HFF-Myc (cell line): ENCODE measurements around the gene ABCC6.
"Not testable (repeated sequence)": the region's sequence is repeated elsewhere in the genome, so short reads cannot be mapped to it uniquely, and the experiment has no call there.

Experiments
- DNase-seq: peaks from one replicate; pipeline ENCODE4 v3.0.0-alpha.2; 2011; ENCODE audit warnings: low read depth; ENCODE audit errors: extremely low read depth
- H3K4me3 ChIP-seq: replicated peaks from 2 replicates; pipeline ENCODE4 v1.5.1; 2011; ENCODE audit warnings: low read depth, mild to moderate bottlenecking, control low read depth, low read length
- CTCF ChIP-seq: IDR thresholded peaks from 2 replicates; pipeline ENCODE4 v1.5.1; 2012; ENCODE audit warnings: mild to moderate bottlenecking, low read depth, low read length, control low read depth; ENCODE audit errors: missing control alignments

ABCC6 gene

GRCh38 chr16:16202400-16203143 lies 20.7 kb downstream of the ABCC6 start:
- TF ChIP-seq CTCF, result peak; percentile 33
- DNase-seq, result peak; percentile 38

GRCh38 chr16:16201880-16202279 lies 21.4 kb downstream of the ABCC6 start:
- H3K4me3 ChIP-seq, DNase-seq: not testable (repeated sequence)

More at GRCh38 chr16:16202400-16203143, 20.7 kb downstream of the ABCC6 start:
- H3K4me3 ChIP-seq, result not testable (repeated sequence)

- not testable (repeated sequence) for DNase-seq, H3K4me3 ChIP-seq
These were observed 22.9 kb downstream of the ABCC6 start for GRCh38 chr16:16200391-16200790.

- DNase-seq, H3K4me3 ChIP-seq: not testable (repeated sequence)
These were observed 23.9 kb downstream of the ABCC6 start for GRCh38 chr16:16199428-16199827.

- no peak for DNase-seq
- no peak for TF ChIP-seq CTCF
These were observed 25.3 kb downstream of the ABCC6 start for GRCh38 chr16:16197966-16198365.

GRCh38 chr16:16197331-16197730 lies 26.0 kb downstream of the ABCC6 start:
- DNase-seq, result no peak
- H3K4me3 ChIP-seq, result no peak overlapping the region
- TF ChIP-seq CTCF, result no peak

More at GRCh38 chr16:16197966-16198365, 25.3 kb downstream of the ABCC6 start:
- H3K4me3 ChIP-seq, result no peak overlapping the region

GRCh38 chr16:16196099-16196498 lies 27.2 kb downstream of the ABCC6 start:
- DNase-seq, result no peak
- H3K4me3 ChIP-seq, result no peak overlapping the region
- TF ChIP-seq CTCF, result no peak

GRCh38 chr16:16191493-16192167 lies 31.7 kb downstream of the ABCC6 start:
- TF ChIP-seq CTCF, result no peak
- no peak for DNase-seq
- H3K4me3 ChIP-seq, result no peak overlapping the region

- not testable (repeated sequence) for H3K4me3 ChIP-seq, DNase-seq
These were observed 32.3 kb downstream of the ABCC6 start for GRCh38 chr16:16190966-16191365.
